OCI-LY3 (cell line): ENCODE results near the gene COPZ2.

Source experiments
- EZH2phosphoT487 ChIP-seq: fragments of 200-600 bp; shearing (Covaris generic); IDR thresholded peaks from 2 replicates; pipeline ENCODE4 v1.6.1; 2018; ENCODE audit warnings: antibody characterized with exemption, mixed run types, low read depth
- TF ChIP-seq, protein P1 (sequence below): fragments of 200-600, 300-600 bp; sonication (generic); IDR thresholded peaks from 2 replicates; pipeline ENCODE4 v1.5.1; 2014; ENCODE audit warnings: antibody characterized with exemption, low read length, low read depth

- TF ChIP-seq, protein P1, sequence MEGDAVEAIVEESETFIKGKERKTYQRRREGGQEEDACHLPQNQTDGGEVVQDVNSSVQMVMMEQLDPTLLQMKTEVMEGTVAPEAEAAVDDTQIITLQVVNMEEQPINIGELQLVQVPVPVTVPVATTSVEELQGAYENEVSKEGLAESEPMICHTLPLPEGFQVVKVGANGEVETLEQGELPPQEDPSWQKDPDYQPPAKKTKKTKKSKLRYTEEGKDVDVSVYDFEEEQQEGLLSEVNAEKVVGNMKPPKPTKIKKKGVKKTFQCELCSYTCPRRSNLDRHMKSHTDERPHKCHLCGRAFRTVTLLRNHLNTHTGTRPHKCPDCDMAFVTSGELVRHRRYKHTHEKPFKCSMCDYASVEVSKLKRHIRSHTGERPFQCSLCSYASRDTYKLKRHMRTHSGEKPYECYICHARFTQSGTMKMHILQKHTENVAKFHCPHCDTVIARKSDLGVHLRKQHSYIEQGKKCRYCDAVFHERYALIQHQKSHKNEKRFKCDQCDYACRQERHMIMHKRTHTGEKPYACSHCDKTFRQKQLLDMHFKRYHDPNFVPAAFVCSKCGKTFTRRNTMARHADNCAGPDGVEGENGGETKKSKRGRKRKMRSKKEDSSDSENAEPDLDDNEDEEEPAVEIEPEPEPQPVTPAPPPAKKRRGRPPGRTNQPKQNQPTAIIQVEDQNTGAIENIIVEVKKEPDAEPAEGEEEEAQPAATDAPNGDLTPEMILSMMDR = no peak
- no peak for TF ChIP-seq EZH2phosphoT487
Measured at GRCh38 chr17:48051283-48051682, 13.7 kb upstream of the COPZ2 start.
